DMS114 treated with DMSO at 0.1 percent for 48 hours (cell line): Measurements from ENCODE around the gene TTLL10.

Experiments
- DNase-seq: peaks from one replicate; lab custom pipeline; 2025; ENCODE audit not compliant: unreplicated experiment; lab: John Stamatoyannopoulos, UW

Gene TTLL10

DNA sequence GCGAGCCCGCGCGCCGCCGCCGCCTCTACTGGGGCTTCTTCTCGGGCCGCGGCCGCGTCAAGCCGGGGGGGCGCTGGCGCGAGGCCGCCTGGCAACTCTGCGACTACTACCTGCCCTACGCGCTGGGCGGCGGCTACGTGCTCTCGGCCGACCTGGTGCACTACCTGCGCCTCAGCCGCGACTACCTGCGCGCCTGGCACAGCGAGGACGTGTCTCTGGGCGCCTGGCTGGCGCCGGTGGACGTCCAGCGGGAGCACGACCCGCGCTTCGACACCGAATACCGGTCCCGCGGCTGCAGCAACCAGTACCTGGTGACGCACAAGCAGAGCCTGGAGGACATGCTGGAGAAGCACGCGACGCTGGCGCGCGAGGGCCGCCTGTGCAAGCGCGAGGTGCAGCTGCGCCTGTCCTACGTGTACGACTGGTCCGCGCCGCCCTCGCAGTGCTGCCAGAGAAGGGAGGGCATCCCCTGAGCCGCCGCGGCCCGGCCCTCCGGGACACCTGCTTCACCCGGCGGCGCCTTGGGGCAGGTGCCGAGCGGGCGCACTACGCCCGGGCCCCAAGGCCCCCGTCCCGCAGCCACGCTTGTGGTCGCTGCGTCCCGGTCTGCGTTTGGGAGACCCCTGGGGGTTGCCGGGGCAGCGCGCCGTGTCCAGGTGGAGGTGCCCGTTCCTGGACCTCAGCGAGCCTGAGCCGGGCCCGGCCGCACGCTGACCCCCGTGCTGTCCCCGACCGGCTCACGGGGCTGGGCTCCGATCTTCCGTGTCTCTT, 59.3 kb downstream of the TTLL10 start:
- DNase-seq: no peak

DNA sequence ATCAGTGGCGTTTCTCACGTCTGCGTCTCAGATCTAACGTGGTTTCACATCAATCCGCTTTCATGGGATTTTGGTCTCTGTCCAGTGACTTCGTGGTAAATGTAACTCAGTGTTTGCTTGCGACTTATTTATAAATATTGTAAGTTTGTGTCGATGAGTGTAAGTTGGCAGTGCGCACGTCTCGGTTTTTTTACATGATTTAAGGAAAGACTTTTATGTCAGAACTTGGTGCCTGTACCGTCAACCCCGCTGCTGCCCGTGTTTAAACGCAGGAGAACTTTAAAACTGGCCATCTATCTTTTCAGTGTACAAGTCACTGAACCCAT, 59.9 kb downstream of the TTLL10 start:
- no peak for DNase-seq

DNA sequence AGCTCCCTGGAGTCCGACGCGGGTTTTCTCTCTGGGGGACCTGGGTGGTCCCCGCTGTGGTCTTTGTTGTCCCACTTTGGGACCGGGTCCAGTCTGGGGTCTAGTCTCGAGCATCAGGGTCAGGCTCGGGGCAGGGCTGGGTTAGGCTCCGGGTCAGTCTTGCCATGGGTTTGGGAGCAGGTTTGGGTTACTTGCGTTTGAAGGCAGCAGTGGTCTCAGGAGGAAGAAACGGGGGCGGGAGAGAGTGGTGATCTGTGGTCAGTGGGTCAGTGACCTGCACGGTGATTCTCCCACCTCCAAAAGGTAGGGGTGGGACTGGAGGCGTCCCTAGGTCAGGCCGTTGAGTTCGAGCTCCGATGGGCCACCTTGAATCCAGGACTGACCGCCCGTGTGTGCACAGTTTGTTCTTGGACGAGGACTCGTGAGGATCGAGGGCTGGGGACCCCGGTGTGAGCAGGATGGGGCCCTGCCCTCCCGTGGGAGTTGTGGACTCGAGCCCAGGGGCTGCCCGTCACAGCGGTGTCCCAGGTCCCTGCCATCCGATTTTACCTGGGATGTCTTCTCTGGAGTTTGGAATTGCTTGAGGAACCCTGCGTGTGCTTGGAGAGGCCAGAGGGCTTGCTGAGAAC, 60.6 kb downstream of the TTLL10 start:
- no peak for DNase-seq

DNA sequence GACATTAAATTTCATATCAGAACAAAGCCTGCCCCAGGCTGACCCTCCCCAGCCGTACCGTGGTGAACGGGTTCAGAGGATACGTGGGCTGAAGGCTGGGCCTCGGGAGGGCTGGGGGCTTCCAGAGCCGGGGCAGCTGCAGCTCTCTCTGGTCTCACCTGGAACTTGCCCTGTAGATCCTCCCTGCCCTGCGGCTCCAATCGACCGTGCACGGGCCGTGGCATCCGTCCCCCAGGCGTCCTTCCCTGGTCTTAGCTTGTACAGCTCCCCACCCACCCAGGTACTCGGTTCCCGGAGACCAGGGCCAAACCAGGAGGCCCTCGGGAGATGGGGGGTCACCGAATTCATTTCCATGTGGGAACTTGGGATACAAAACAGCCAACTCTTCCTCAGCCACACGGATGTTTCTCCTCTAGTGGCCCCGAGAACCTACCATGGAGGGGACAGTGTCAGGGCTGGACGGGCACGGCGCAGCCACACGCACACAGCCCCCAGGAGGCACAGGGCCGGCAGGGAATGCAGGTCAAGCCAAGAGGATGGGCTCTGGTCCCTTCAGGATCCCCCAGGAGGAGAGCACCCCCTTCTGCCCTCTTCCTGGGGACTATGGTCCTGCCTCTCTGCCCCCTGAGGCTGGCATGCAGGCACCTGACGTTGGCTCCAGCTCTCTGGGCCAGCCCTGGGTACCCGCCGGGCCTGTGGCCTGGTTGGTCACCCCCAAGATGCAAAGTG, 61.5 kb downstream of the TTLL10 start:
- DNase-seq: no peak

DNA sequence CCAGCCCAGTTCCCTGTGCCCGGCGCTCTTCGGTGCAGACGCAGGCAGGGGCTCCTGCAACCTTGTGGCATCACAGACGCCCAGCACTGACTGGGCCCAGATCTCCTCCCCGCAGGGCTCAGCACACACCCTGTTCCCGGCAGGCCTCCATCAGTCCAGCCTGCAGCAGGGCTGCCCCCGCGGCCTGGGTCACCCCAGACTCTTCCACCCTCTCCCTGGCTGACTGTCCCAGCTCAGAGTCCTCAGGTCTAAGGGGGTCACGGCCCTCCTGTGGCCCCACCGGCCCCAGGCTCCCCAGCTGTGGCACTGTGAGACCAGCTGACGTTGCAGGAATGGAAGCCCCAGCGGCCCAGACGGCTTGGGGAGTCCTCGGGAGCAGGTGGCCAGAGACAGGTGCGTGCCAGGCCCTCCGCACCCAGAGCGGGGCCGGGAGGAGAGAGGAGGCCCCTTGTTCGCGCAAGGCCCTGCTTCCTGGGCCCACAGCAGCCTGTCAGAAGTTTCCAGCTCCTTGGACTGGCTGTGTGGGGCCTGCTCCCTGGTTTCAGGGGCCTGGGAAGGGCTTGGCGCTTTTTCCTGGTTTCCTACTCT, 62.6 kb downstream of the TTLL10 start:
- DNase-seq: no peak

DNA sequence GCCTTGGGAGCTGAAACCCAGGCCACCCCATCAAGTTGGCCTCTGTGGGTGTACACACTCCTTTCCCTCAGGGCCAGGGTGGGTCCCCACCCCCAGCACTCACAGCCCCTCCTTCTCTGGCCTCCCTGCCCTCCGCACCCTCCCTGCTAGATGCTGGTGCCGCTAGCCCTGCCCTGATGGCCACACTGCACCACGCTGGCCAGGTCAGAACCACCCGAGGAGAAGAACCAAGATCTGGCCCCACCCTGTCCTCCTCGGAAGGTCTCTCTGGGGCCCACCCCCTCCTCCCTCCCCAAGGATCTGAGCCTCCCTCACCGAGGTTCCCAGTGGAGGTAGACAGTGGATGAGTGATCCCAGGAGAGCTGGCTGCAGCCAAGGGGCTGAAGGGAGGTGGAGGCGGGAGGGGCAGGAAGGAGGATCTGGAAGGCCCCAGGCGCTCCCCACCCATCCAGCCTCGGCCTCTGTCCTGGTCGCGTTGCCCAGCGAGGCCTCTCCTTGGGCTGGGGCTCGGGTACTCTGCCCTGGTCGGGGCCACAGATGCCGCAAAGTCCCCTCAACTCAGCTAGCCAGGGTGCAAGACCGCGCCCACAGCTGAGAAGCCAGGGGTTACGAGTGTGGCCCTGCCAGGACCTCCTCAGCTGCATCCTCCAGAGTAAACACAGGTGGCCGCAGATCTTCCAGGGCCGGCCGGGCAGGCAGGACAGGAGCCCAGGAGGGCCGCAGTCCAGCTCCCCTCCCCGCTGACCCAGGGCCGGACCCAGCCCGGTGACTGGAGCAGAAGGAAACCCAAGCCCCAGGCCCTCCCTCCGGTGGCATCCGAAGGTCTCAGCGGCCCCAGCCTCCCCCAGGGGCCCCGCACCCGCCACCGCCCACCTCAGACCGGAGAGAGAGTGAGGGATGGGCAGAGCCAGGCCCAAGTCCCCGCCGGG, 63.5 kb downstream of the TTLL10 start:
- DNase-seq: no peak

DNA sequence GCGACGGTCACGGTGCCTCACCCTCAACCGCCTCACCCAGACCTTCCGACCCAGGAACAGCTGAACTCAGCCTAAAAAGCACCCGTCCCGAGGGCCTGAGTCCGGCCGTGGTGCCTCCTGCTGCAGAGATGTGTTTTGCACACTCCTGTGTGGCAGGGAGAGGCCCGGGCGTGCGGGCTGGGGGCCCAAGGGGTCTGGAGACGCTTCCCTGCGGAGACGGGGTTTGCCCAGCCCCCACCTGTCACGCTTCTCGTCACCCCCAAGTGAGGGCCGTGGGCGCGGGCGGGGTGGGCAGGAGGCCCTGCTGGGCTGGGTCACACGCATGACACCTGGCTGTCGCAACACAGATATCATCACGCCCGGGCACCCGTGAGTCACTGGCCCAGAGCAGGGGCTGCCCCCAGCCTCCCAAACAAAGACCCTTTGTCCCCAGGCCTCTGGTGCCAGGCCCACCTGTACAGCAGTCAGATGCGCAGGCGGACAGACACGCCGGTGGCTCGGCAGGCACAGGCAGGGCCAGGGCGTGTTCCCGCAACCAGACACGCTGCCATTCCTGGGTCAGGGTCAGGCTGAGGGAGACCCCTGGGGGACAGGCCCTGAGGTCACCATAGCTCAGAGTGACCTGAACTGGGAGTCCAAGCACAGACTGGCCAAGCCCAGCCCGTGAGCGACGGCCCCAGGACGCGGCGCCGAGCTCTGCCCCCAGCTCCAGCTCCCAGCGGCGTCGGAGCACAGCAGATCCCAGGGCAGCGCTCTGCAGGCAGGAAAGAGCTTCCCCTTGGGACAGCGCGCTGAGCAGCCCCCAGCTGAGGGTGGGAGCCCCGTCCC, 64.4 kb downstream of the TTLL10 start:
- DNase-seq: no peak

DNA sequence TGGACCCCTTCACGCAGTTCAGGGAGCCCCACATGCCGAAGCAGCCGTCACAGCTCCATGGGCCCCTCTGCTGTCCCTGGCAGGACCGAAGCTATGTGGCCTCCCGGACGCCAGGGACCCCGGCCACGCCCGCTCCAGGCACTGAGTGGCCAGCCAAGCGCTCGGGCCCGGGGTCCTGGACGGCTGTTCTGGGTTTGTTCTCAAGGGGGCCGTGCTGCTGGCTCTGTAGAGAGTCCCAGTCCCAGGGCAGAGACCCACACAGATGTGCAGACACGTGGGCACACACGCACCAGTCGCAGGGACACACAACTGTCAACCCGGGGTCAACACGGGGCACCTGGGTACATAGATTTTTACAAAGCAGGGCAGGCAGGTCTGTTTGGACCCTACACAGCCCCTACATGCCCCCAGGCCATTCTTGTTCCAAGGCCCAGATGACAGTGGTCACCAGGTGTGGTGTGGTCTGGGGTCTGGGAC, 65.1 kb downstream of the TTLL10 start:
- DNase-seq: no peak

DNA sequence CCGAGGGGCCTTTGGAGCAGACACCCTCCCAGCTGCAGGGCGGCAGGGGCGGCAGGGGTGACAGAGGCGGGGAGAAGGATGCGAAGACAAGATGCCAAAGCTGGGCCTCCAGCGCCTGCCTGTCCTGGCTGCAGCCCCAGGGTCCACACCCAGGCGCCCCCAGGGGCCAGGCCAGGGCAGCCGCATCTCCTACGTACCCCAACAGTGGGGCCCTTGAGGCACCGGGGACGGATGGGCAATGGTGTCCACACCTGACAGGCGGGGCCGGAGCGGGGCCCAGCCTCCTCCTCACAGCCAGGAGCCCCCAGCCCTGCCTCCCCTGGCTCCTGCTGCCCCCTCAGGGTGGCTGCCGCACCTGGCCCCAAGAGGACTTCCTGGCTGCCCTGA, 65.5 kb downstream of the TTLL10 start:
- no peak for DNase-seq

DNA sequence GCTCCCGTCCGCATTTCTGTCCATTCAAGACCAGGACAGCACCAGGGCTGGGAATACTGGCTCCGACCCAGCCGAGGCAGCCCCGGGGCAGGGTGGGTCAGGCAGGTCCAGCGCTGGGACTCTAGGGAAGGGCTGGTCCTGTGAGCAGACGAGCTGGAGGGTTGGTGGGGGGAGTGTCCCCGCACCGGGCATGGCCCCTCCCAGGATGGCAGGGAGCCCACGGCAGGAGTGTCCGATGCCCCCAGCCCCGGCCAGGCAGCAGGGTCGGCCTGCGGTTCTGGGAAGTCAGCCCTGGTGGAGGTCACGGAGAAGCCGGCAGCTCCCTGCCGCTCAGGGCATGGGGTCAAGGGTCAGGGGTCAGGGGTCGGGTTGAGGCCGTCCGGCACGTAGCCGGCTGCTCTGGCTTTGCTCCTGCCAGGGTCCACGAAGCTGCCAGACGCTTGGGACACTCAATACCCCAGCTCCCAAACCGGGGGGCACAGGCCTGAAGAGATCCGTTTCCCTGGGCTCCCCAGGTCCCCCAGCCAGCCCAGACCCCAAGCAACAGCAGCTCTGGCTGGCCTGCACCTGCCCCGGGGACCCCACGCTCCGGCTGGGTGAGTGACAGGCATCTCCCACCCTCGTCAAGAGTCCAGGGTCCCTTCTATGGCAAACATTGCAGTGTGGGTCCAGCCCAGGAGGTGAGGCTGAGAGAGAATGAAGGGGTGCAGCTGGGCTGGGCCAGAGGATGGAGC, 66.1 kb downstream of the TTLL10 start:
- no peak for DNase-seq

DNA sequence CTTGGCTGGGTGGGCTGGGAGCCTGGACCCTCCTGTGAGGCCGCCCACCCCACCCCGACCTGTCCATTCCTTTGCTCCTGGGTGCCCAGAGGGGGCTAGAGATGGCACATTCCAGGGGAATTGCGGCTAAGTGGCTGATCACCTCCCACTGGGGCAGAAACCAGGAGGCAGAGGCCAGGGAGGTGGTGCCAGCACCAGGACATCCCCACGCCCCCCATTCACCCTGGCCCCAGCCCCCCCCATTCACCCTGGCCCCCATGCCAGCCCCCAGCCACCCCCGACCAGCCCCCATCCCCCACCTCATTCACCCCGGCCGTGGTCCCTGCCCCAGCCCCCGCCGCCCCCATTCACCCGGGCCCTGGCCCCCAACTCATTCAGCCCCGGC, 66.7 kb downstream of the TTLL10 start:
- DNase-seq: no peak

DNA sequence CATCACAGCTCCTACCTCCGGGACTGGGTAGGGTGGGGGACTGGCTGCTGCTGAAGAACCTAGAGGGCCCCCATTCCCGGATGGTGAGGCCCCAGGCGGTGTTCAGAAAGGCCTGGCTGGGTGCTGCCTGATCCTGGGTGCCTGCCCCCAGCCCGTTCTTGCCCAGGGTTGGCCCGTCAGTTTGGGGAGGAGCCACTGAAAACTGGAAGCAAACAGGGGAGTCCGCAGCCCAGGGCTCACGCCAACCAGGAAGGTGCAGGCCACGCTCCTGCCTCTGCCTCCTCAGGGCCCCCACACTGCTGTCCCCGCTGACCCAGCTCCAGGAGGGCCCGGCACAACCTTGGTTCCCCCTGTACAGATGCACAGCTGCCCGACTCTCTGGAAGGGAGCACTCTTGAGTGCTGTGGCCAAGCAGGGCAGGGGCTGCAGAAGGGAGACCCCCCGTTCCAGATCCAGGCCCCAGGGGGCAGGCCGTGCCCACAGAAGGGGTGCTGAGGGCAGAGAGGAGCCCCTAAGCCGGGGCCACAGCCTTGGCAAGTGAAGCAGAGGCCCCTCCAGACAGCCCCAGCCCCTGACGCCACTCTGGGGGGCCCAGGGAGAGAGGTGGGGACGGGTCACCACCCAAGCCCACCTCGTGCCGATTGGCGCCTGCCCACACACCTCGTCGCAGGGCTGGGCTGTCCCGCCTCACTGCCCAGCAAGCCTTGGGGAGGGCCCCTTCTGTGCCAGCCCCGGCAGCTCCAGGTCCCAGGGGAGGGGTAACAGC, 67.3 kb downstream of the TTLL10 start:
- DNase-seq: no peak

DNA sequence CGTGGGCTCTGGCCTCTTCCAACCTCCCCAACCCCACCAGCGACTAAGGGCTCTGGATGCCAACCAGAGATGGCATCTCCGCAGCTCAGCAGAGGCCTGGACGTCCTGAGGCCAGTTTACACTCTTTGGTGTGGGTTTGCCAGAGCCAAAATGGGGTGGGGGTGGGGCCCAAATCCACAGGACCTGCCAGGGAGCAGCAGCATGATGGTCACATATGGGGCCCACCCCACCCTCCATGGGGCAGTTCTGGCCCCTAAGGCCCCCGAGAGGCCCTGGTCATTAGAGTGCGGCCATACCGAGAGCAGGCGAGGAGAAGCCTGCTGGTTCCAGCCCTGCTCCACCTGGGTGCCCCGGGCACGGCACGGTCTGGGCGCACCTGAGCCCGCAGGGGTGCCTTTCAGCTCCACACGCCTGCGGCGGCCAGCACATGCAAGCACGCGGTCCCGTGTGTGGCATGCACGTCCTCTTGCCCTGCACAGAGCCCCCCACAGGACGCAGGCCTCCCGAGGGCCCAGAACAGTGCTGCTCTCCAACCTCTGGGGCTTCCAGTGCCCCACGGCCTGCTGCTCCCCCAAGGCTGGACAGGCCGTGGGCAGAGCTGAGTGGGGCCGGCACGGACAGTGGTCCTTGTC, 68.0 kb downstream of the TTLL10 start:
- no peak for DNase-seq

DNA sequence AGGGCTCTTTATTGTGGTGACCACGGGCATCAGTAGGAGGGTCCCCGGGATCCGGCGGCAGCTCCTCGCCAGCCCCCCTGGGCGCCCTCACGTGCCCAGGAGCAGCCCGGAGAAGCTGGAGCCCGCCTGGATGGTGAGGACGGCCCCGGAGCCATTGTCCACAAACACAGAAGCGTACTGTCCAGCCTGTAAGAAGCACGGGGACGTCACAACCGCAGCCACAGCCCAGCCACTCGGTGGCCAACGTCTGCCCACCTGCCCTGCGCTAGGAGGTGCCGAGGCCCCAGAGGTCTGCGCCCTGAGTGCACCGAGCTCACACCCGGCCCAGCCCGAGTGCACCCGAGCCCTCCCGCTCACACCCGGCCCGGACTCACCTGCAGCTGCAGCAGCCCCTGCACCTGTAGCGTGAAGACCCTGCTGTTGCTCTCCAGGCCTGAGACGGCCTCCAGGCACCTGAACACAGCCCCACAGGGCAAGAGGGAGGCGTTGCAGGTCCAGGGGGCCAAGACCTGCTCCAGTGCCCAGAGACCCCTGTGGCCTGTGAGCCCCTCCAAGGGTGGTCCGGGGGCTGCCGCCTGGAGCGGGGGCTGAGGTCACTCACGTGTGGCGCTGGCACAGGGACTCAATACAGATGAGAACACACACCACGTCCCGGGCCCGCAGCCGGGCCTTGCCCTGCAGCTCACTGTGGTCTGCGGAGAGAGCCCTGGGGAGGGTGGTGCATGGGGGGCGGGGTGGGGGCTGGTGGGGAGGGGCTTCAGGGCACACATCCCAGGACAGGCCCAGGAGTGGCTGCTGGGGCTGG, 69.0 kb downstream of the TTLL10 start:
- no peak for DNase-seq

DNA sequence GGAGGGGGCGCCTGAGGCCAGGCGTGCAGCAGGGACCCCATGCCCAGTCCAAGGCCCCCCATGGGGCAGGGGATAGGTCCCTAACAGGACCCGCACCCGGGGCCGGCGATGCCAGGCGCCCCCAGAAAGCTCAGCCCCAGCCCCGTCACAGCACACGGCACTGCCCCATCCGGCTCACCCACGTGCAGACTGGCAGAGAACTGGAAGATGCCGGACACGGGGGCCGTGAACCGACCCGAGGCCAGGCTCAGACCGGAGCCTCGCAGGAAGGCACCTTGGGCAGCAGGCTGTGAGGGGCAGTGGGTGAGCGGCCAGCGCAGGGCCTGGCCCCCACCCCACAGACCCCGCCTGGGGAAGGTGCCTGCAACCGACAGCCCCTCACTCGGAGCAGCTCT, 69.6 kb downstream of the TTLL10 start:
- no peak for DNase-seq

DNA sequence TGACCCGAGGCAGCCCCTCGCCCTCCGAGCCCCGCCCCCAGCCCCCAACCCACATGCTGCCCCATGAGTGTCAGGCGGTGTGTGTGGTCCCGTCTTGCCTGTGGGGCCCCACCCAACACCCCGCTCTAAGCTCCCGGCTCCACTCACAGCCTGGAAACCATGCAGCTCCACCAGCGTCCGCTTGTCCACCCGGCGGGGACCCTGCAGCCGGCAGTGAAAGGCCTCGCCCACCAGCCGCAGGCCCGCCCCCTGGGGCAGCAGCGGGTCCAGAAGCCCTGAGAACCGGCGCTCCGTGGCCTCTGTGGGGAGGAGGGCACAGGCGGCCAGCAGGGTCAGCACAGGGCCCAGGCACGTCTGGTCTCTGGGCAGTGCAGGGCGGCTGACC, 70.1 kb downstream of the TTLL10 start:
- DNase-seq: no peak

DNA sequence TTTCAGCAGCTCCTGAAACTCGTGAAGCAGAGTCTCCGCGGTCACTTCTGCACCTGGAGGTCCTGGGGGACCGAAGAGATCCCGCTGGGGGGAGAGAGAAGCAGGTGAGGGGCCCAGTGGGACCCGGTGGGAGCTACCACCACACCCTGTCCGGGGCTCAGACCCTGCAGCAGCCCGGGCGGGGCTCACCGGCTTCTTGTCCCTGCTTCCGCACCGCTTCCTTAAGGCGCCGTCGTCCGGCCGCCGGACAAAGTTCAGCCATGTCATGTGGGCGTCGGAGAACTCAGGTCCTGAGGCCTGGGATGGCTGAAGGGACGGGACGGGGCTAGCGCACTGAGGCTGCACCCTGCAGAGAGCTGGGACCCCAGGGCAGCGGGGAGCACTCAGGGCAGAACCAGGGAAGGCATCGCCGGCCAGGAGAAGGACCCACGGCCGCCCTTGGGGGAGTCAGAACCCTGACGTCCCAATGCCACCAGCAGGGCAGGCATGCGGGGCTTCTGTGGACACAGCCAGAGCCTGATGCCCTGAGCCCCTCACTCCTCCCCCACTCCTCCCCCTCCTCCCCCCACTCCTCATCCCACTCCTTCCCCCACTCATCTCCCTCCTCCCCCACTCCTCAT, 70.6 kb downstream of the TTLL10 start:
- DNase-seq: no peak
